Measurements from ENCODE around the gene CLTC. TPM values are rescaled to one million over a fixed set of nuclear protein-coding genes. Genes with fewer than 3 reads are reported as not detected.

CLTC gene
- total and polyA plus RNA-seq, 2 of the 8 experiments (the other 6 are each of a cell fraction or from before 2014, with no cell fraction given): 175 to 283 TPM

GRCh38 chr17:59626756-59627155 lies 7.1 kb downstream of the CLTC start:
- H2BK15ac ChIP-seq (ENCODE audit: low read length): no peak overlapping the region
- no peak overlapping the region for H3K4me2 ChIP-seq (ENCODE audit: insufficient read depth in 1 of 2, low read depth in 2 of 2, low read length in 2 of 2)
- no peak overlapping the region for H2BK5ac ChIP-seq (ENCODE audit: low read depth, low read length)
- H2AK5ac ChIP-seq (ENCODE audit: low read depth, low read length): no peak overlapping the region
- peaks cover 69 to 100% of the 10 kb centered on the region in 2 experiments for H3K79me2 ChIP-seq (ENCODE audit: control insufficient read depth in 1 of 2, insufficient read depth in 2 of 2, low read length in 2 of 2)
- no peak overlapping the region for H4K5ac ChIP-seq (ENCODE audit: insufficient read length, low read depth, low read length)
- CTCF ChIA-PET (ENCODE audit: partially characterized antibody): no interaction called here
- H2BK120ac ChIP-seq (replicated peaks; ENCODE audit: low read depth, low read length): no peak overlapping the region
- H3K4me3 ChIP-seq (ENCODE audit: extremely low read depth in 1 of 4, insufficient read depth in 2 of 4, low read depth in 3 of 4, low read length in 4 of 4): no peak overlapping the region
- no peak overlapping the region for H3K14ac ChIP-seq (ENCODE audit: insufficient read length)
- no peak overlapping the region for H3K4ac ChIP-seq (replicated peaks; ENCODE audit: insufficient read length, low read depth, low read length)
- no peak overlapping the region for H2BK12ac ChIP-seq (ENCODE audit: low read depth, low read length)
- H3K23me2 ChIP-seq (ENCODE audit: low read depth, low read length): no peaks in the 10 kb centered on the region
- peaks cover 0 to 2% (median 0%) of the 10 kb centered on the region in 4 experiments; a peak in 1 of 7 replicates for H3K4me1 ChIP-seq (replicated peaks in 1 of 4; ENCODE audit: control insufficient read depth in 3 of 4, insufficient read depth in 4 of 4, low read length in 3 of 4)
- no peak overlapping the region for H3K18ac ChIP-seq (ENCODE audit: extremely low read depth, low read length)
- H3K79me1 ChIP-seq (ENCODE audit: low read depth, low read length): no peaks in the 10 kb centered on the region; the same call in 1 of the 2 replicates
- no peak overlapping the region for H4K91ac ChIP-seq (replicated peaks; ENCODE audit: insufficient read length, low read length)
- peaks cover 8% of the 10 kb centered on the region in 2 experiments for H4K20me1 ChIP-seq (replicated peaks in 1 of 2; ENCODE audit: control insufficient read depth in 1 of 2, insufficient read depth in 2 of 2, low read length in 2 of 2)
- H3K23ac ChIP-seq (ENCODE audit: insufficient read length): no peak overlapping the region
- no peaks in the 10 kb centered on the region for H3K27me3 ChIP-seq (replicated peaks in 1 of 4; ENCODE audit: control insufficient read depth in 3 of 4, extremely low read depth in 1 of 4, insufficient read depth in 3 of 4, low read length in 3 of 4)
- DNase-seq (ENCODE audit: low read depth in 1 of 2, low spot score in 2 of 2) (no peak), FAIRE-seq (no peak)
- H3K9ac ChIP-seq (replicated peaks in 1 of 4; ENCODE audit: extremely low read depth in 1 of 4, low read depth in 3 of 4, low read length in 3 of 4): no peak overlapping the region
- peaks cover 0 to 6% (median 0%) of the 10 kb centered on the region in 4 experiments; a peak in 1 of 8 replicates for H3K36me3 ChIP-seq (ENCODE audit: control insufficient read depth in 2 of 4, insufficient read depth in 4 of 4, low read length in 3 of 4)
- no peak overlapping the region for H4K8ac ChIP-seq (ENCODE audit: extremely low read depth, insufficient read depth, low read length)
- WGBS, 2 experiments (ENCODE audit: extremely low coverage in 1 of 2, insufficient coverage in 1 of 2, insufficient read length in 1 of 2, insufficient replicate concordance in 2 of 2, low coverage in 1 of 2, low lambda C conversion rate in 2 of 2, missing lambda C conversion rate in 1 of 2): 83% methylated on average over 5 of the region's 5 CpGs; no CpG with 5 or more reads in 1 of the 2 experiments
- H2AFZ ChIP-seq (ENCODE audit: low read length): no peak overlapping the region
- no peak overlapping the region for H3K56ac ChIP-seq (replicated peaks; ENCODE audit: insufficient read length, low read depth, low read length)
- POLR2A ChIA-PET (ENCODE audit: partially characterized antibody): interaction anchor here (0.9 kb wide), 1 partner anchor 18 kb away, joined by 3 read pairs; no protein-coding TSS in a partner anchor
- H3K9me3 ChIP-seq (ENCODE audit: insufficient read depth in 2 of 2, low read depth in 1 of 2, low read length in 1 of 2): 0 out of 4 replicates have a peak, but pooled peaks cover 0 to 4% of the 10 kb centered on the region in 2 experiments
- no peak overlapping the region for H2BK20ac ChIP-seq (ENCODE audit: low read length)
- H3K27ac ChIP-seq (ENCODE audit: low read depth, low read length): no peak overlapping the region
- no peak for TF ChIP-seq NANOG (IDR thresholded peaks at IDR 0.05; ENCODE audit: insufficient read depth, low read depth, low read length, poor library complexity, severe bottlenecking)
- TF ChIP-seq TCF12 (IDR thresholded peaks at IDR 0.05; ENCODE audit: low read depth, low read length): no peak
- no peak for TF ChIP-seq CBX5 (IDR thresholded peaks at IDR 0.05; ENCODE audit: low read depth, low read length)
- TF ChIP-seq CTBP2 (IDR thresholded peaks at IDR 0.05; ENCODE audit: borderline replicate concordance, insufficient read depth, insufficient read length, low read length): no peak
- TF ChIP-seq POLR2AphosphoS5 (IDR thresholded peaks at IDR 0.05; ENCODE audit: low read depth, low read length): no peak
- TF ChIP-seq EP300 (IDR thresholded peaks at IDR 0.05; ENCODE audit: borderline replicate concordance in 1 of 2, low read depth in 2 of 2, low read length in 2 of 2): no peak
- no peak for TF ChIP-seq TAF1 (IDR thresholded peaks at IDR 0.05; ENCODE audit: low read depth, low read length)
- no peak for TF ChIP-seq SIRT6 (IDR thresholded peaks at IDR 0.05; ENCODE audit: low read length)
- no peak for TF ChIP-seq SIN3A (conservative IDR thresholded peaks at IDR 0.05 in 1 of 2, IDR thresholded peaks at IDR 0.05 in 1 of 2; ENCODE audit: low read depth in 1 of 2, low read length in 2 of 2)
- no peak for TF ChIP-seq CEBPB (IDR thresholded peaks at IDR 0.05; ENCODE audit: low read depth, low read length)

All from H1 (cell line).